CD4-positive, alpha-beta memory T cell (primary cell): ENCODE results near the gene MICAL3. TPM values are rescaled to one million over a fixed set of nuclear protein-coding genes. Genes with fewer than 3 reads are reported as not detected.

ENCODE experiments used
- CTCF ChIA-PET: fragments of 350-600 bp; sonication (Branson Sonifier 250); formaldehyde crosslinking; loops from one replicate; lab custom pipeline; 2021; ENCODE audit warnings: inconsistent platforms; ENCODE audit not compliant: partially characterized antibody; lab: Charles Lee
- POLR2A ChIA-PET: fragments of 350-600 bp; sonication (Branson Sonifier 250); formaldehyde crosslinking; loops from one replicate; lab custom pipeline; 2021; ENCODE audit not compliant: partially characterized antibody; lab: Charles Lee
- DNase-seq, 5 donors: peaks; one replicate each; pipeline versions ENCODE4 v3.0.0 to v3.0.0-alpha.2; 2020 to 2022; ENCODE audit warnings: mixed read lengths in 1 of 5
- H3K27ac ChIP-seq: one replicate; pipeline ENCODE4 v1.7.0; 2013; ENCODE audit warnings: low read depth, low read length
- H3K27me3 ChIP-seq: 2 replicates; pipeline ENCODE4 v1.7.0; 2013; ENCODE audit warnings: mild to moderate bottlenecking, low read length, moderate library complexity; ENCODE audit not compliant: insufficient read depth
- H3K36me3 ChIP-seq: 2 replicates; pipeline ENCODE4 v1.7.0; 2013; ENCODE audit warnings: mild to moderate bottlenecking, low read length, moderate library complexity; ENCODE audit not compliant: insufficient read depth
- H3K4me1 ChIP-seq: 2 replicates; pipeline ENCODE4 v1.7.0; 2013; ENCODE audit warnings: mild to moderate bottlenecking, low read length, moderate library complexity; ENCODE audit not compliant: insufficient read depth
- H3K4me3 ChIP-seq, 2 donors: one replicate each; pipeline ENCODE4 v1.7.0; 2013; ENCODE audit warnings: low read length in 2 of 2, mild to moderate bottlenecking in 1 of 2
- H3K9me3 ChIP-seq, 2 donors: one replicate each; pipeline ENCODE4 v1.7.0; 2013; ENCODE audit warnings: low read length in 2 of 2, control low read depth in 1 of 2; ENCODE audit not compliant: control insufficient read depth in 1 of 2
- H3K27ac Mint-ChIP-seq, 7 donors: one replicate each; pipeline ENCODE4 v1.8.0; 2020 to 2021; ENCODE audit warnings: mixed read lengths in 7 of 7, mild to moderate bottlenecking in 6 of 7, inconsistent platforms in 3 of 7, moderate library complexity in 3 of 7
- H3K27me3 Mint-ChIP-seq, 2 donors: one replicate each; pipeline ENCODE4 v1.8.0; 2020 to 2021; ENCODE audit warnings: mixed read lengths in 2 of 2
- H3K36me3 Mint-ChIP-seq, 2 donors: one replicate each; pipeline ENCODE4 v1.8.0; 2020 to 2021; ENCODE audit warnings: mixed read lengths in 2 of 2, inconsistent platforms in 1 of 2, mild to moderate bottlenecking in 1 of 2
- H3K4me1 Mint-ChIP-seq, 4 donors: one replicate each; pipeline ENCODE4 v1.8.0; 2020 to 2021; ENCODE audit warnings: mixed read lengths in 4 of 4, mild to moderate bottlenecking in 1 of 4
- H3K4me3 Mint-ChIP-seq, 8 donors: one replicate each; pipeline ENCODE4 v1.8.0; 2020 to 2021; ENCODE audit warnings: mixed read lengths in 8 of 8, mild to moderate bottlenecking in 7 of 8, moderate library complexity in 6 of 8, inconsistent platforms in 3 of 8
- H3K9me3 Mint-ChIP-seq, 8 donors: one replicate each; pipeline ENCODE4 v1.8.0; 2020 to 2021; ENCODE audit warnings: mixed read lengths in 8 of 8, mild to moderate bottlenecking in 5 of 8, inconsistent platforms in 3 of 8, moderate library complexity in 1 of 8
- intact Hi-C: fragments of 100-400 bp; cut with micrococcal nuclease; formaldehyde crosslinking; loops from one replicate; pipeline ENCODE4 v1.15.1; 2023
- polyA plus RNA-seq, 2 donors: library from polyadenylated mRNA; unstranded; fragments of 300-500 nt; fragmentation: Illumina TruSeq; gene quantifications; one replicate each; pipeline ENCODE4 v1.2.3, GENCODE V29; 2021
- total RNA-seq, 2 experiments: library from RNA; stranded (reverse); gene quantifications; one replicate each; pipeline ENCODE4 v1.2.3, GENCODE V29; 2021

MICAL3 gene
- total and polyA plus RNA-seq, 4 experiments from 2014 or later, result 0.97 to 28.9 (median 14.4) TPM

DNA sequence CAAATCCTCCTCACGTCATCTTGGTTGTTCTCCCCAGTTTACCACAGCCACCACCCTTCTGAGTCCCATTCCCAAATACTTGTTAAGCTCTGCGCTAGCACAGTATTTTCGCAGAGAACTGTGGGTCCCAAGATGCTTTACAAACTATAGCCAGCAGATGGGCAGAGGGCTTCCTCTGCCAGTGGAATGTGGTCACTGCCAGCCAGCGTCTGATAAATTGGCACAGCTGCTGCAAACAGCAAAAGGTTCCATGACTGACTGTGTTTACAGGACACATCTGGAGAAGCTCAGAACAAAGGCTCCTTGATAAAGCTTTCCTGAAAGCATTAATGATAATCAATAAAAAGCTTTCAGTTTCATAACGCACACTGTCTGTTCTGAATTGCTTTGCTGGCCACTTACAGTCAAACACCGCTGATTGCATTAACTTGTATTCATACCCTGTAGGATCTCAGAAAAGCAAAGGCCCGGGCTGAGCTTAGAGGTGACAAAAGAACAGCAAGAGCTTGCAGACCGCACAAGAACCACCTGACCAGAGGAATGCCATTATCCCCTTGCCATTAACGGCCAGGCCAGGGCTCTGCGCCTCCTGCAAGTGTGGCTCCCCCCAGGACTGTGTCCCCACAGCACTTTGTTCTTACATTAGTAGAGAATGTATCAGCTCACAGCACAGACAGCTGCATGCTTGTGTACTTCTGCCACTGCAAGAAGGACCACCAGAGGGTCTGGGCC, 120.6 kb downstream of the MICAL3 start:
- Mint-ChIP-seq H3K4me3 (no peak overlapping the region), H3K27ac (no peak overlapping the region), H3K36me3 (peaks cover 26 to 72% of the 10 kb centered on the region in 2 donors), H3K9me3 (no peaks in the 10 kb centered on the region), H3K4me1 (no peaks in the 10 kb centered on the region), H3K27me3 (no peaks in the 10 kb centered on the region)
- Histone ChIP-seq H3K27me3 (no peaks in the 10 kb centered on the region), H3K9me3 (no peaks in the 10 kb centered on the region), H3K4me3 (no peak overlapping the region), H3K4me1 (no peaks in the 10 kb centered on the region), H3K27ac (no peak overlapping the region), H3K36me3 (peaks cover 27% of the 10 kb centered on the region)
- ChIA-PET POLR2A (no interaction called here), CTCF (interaction anchor here (1.1 kb wide), 2 partner anchors 16 to 73 kb away, joined by 3 to 4 read pairs; no protein-coding TSS in a partner anchor)
- intact Hi-C loops, result no loop called here
- no peak for DNase-seq

DNA sequence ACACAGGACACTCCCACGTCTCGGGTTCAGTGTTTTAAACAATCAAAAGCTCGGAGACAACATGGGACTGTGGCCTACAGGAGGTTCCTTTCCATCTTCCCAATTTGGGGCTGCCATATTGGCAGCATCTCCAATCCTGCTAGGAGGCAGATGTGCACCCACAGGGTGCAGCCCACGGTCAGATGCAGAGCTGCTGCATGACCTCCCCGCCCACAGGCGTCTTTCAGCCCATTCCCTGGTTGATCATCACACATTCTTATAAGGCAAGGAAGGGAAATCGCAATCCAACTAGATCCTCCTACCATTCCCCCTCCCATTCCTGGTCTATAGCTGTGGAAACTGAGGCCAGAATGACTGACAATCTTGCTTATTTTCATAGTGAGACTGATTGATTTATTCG, 121.4 kb downstream of the MICAL3 start:
- H3K9me3 Mint-ChIP-seq, result no peaks in the 10 kb centered on the region
- no peak overlapping the region for H3K27ac Mint-ChIP-seq
- H3K36me3 Mint-ChIP-seq, result peaks cover 27 to 77% of the 10 kb centered on the region in 2 donors
- POLR2A ChIA-PET, result no interaction called here
- no peaks in the 10 kb centered on the region for H3K27me3 Mint-ChIP-seq
- Histone ChIP-seq H3K9me3 (no peaks in the 10 kb centered on the region), H3K27me3 (no peaks in the 10 kb centered on the region), H3K4me1 (no peaks in the 10 kb centered on the region), H3K27ac (no peak overlapping the region), H3K36me3 (peaks cover 35% of the 10 kb centered on the region), H3K4me3 (no peak overlapping the region)
- H3K4me3 Mint-ChIP-seq, result no peak overlapping the region
- DNase-seq, result no peak
- CTCF ChIA-PET, result interaction anchor here (1.1 kb wide), 1 partner anchor 15 kb away, joined by 3 read pairs; no protein-coding TSS in a partner anchor
- intact Hi-C loops, result no loop called here
- H3K4me1 Mint-ChIP-seq, result no peaks in the 10 kb centered on the region

DNA sequence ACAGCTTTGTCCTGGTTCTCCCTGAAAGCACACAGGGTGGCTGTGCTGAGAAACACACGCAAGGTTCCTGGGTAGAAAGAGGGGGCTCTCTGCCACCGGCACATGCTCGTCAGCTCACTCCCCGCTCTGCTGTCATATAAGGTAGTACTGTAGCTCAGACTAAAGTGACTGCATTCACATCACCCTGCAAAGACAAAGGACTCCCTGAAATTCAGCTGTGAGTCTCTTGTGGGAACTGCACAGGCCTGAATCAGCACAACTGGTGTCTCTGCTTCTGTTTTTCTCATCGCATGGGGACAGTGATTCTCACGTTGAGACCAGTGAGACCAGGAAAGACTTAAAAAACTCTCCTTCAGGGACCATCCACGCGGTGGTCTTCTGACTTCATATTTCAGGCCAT, 126.0 kb downstream of the MICAL3 start:
- CTCF ChIA-PET, result no interaction called here
- no peaks in the 10 kb centered on the region for H3K27me3 Mint-ChIP-seq

DNA sequence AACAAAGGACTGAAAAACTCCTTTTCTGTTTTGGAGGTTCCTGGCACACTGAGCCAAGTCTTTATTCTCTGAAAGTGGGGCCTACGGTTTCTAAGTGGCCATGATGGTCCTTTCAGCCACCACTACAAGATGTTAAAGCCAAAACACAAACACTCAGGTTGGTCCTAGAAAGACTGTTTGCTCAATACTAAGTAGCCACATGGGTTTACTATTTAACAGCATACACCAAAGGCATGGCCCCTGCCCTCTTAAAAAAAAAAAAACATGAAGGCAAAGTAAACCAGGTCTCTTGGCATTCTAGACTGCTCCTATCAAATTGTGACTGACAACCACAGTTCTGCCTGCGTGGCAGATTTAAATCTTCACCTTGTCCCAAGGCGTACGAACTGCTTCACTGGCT, 126.5 kb downstream of the MICAL3 start:
- Mint-ChIP-seq H3K27ac (no peak overlapping the region), H3K4me3 (no peak overlapping the region), H3K4me1 (peaks cover 0 to 2% (median 0%) of the 10 kb centered on the region in 4 donors), H3K27me3 (no peaks in the 10 kb centered on the region), H3K9me3 (no peaks in the 10 kb centered on the region), H3K36me3 (peaks cover 50 to 66% of the 10 kb centered on the region in 2 donors)
- Histone ChIP-seq H3K27me3 (no peaks in the 10 kb centered on the region), H3K4me3 (no peak overlapping the region), H3K36me3 (peaks cover 14% of the 10 kb centered on the region), H3K9me3 (no peaks in the 10 kb centered on the region), H3K27ac (no peak overlapping the region), H3K4me1 (no peaks in the 10 kb centered on the region)
- ChIA-PET POLR2A (no interaction called here), CTCF (no interaction called here)
- no peak for DNase-seq
- intact Hi-C loops, result no loop called here

More for the DNA sequence above, 126.0 kb downstream of the MICAL3 start:
- Histone ChIP-seq H3K4me3 (no peak overlapping the region), H3K36me3 (peaks cover 14% of the 10 kb centered on the region), H3K27me3 (no peaks in the 10 kb centered on the region), H3K27ac (no peak overlapping the region), H3K4me1 (no peaks in the 10 kb centered on the region), H3K9me3 (no peaks in the 10 kb centered on the region)
- H3K4me1 Mint-ChIP-seq, result peaks cover 0 to 2% (median 0%) of the 10 kb centered on the region in 4 donors
- no peak overlapping the region for H3K27ac Mint-ChIP-seq
- intact Hi-C loops, result no loop called here
- H3K36me3 Mint-ChIP-seq, result peaks cover 45 to 64% of the 10 kb centered on the region in 2 donors
- DNase-seq, result no peak
- POLR2A ChIA-PET, result no interaction called here
- H3K4me3 Mint-ChIP-seq, result no peak overlapping the region
- no peaks in the 10 kb centered on the region for H3K9me3 Mint-ChIP-seq

DNA sequence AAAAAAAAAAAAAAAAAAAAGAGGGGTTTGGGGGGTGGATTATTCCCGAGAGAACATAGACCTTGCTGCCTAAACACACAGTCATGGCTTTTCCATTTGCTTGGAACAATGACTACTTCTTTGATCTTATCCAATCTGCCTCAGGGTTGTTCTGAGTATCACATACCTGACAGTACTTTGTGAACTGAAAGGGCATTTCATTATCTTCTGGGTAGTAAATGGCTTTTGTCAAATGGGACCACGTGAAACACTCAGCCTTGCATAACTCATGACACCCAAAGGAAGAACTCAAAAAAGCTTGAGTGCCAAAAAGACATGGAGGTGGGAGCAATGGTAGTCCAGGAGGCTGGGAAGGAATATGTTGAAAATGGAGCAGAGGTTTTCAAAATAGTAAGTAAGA, 126.9 kb downstream of the MICAL3 start:
- intact Hi-C loops, result no loop called here
- Histone ChIP-seq H3K4me3 (no peak overlapping the region), H3K36me3 (peaks cover 14% of the 10 kb centered on the region), H3K4me1 (no peaks in the 10 kb centered on the region), H3K27ac (no peak overlapping the region), H3K27me3 (no peaks in the 10 kb centered on the region), H3K9me3 (no peaks in the 10 kb centered on the region)
- H3K27ac Mint-ChIP-seq, result peak overlapping the region in 1 of 7 donors; percentile 3
- no peaks in the 10 kb centered on the region for H3K9me3 Mint-ChIP-seq
- no peaks in the 10 kb centered on the region for H3K27me3 Mint-ChIP-seq
- no peak for DNase-seq
- CTCF ChIA-PET, result no interaction called here
- H3K4me3 Mint-ChIP-seq, result no peak overlapping the region
- POLR2A ChIA-PET, result no interaction called here
- peaks cover 0 to 2% (median 0%) of the 10 kb centered on the region in 4 donors for H3K4me1 Mint-ChIP-seq
- peaks cover 54 to 67% of the 10 kb centered on the region in 2 donors for H3K36me3 Mint-ChIP-seq

DNA sequence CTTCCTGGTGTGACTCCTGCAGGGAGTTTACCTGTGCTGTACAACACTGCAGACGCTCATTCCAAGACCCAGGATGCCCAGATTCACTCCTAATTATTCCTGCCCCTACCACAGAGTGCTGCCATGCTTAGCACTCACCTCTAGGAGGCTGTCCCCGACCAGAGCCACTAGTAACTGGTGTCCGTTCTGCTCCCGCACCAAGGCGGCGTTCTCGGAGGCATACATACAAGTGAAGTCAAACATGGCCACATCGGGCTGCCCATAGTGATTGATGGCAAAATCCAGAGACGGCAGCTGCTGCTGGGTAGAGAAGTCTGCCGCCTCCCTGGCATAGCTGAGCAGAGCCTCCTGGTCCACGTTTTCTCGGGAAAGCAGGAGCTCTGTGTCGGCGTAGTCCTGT, 127.8 kb downstream of the MICAL3 start:
- Histone ChIP-seq H3K9me3 (no peaks in the 10 kb centered on the region), H3K36me3 (peaks cover 14% of the 10 kb centered on the region), H3K27ac (no peak overlapping the region), H3K4me3 (no peak overlapping the region), H3K4me1 (no peaks in the 10 kb centered on the region), H3K27me3 (no peaks in the 10 kb centered on the region)
- ChIA-PET POLR2A (no interaction called here), CTCF (no interaction called here)
- Mint-ChIP-seq H3K9me3 (no peaks in the 10 kb centered on the region), H3K36me3 (peaks cover 55 to 69% of the 10 kb centered on the region in 2 donors), H3K27ac (peak overlapping the region in 2 of 7 donors; percentile 18 to 62), H3K27me3 (no peaks in the 10 kb centered on the region), H3K4me1 (peaks cover 0 to 2% (median 0%) of the 10 kb centered on the region in 4 donors), H3K4me3 (no peak overlapping the region)
- intact Hi-C loops, result no loop called here
- DNase-seq, result no peak

DNA sequence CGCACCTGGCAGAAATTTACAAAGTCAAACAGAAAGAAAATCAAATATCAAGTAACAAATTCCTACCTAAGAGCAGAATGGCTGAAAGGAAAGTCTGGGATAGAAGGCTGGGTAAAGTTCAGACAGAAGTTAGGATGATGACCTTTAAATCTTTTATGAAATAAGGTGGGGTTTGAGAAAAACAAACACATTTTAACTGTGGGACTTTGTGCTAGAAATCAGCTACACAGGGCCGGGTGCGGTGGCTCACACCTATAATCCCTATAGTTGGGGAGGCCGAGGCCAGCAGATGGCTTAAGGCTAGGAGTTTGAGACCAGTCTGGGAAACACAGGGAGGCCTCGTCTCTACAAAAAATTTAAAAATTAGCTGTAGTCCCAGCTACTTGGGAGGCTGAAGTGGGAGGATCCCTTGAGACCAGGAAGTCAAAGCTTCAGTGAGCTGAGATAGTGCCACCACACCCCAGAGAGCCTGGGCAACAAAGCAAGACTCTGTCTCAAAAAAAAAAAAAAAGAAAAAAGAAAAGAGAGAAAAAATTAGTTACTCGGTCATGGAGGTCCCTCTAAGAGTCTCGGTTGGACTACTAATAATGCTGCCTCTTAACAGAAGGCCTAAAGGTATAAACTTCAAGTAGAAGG, 130.3 kb downstream of the MICAL3 start:
- Mint-ChIP-seq H3K9me3 (no peaks in the 10 kb centered on the region), H3K27me3 (no peaks in the 10 kb centered on the region), H3K27ac (no peak overlapping the region), H3K4me3 (no peak overlapping the region), H3K4me1 (peaks cover 0 to 4% (median 0%) of the 10 kb centered on the region in 4 donors), H3K36me3 (peaks cover 50 to 63% of the 10 kb centered on the region in 2 donors)
- no peak for DNase-seq
- intact Hi-C loops, result no loop called here
- ChIA-PET CTCF (interaction anchor here (0.7 kb wide), 1 partner anchor 1056 kb away, joined by 3 read pairs; no protein-coding TSS in a partner anchor), POLR2A (no interaction called here)
- H3K27me3 ChIP-seq, result no peaks in the 10 kb centered on the region
- no peaks in the 10 kb centered on the region for H3K4me1 ChIP-seq
- H3K27ac ChIP-seq, result no peak overlapping the region
- H3K4me3 ChIP-seq, result no peak overlapping the region
- H3K36me3 ChIP-seq, result peaks cover 18% of the 10 kb centered on the region
- no peaks in the 10 kb centered on the region for H3K9me3 ChIP-seq
